ENCODE results near the gene JAM3. TPM values are rescaled to one million over a fixed set of nuclear protein-coding genes. Genes with fewer than 3 reads are reported as not detected.

The JAM3 gene
- total and polyA plus RNA-seq, 2 of the 4 experiments (the other 2 are of a cell fraction): 38.0 to 71.5 TPM

DNA sequence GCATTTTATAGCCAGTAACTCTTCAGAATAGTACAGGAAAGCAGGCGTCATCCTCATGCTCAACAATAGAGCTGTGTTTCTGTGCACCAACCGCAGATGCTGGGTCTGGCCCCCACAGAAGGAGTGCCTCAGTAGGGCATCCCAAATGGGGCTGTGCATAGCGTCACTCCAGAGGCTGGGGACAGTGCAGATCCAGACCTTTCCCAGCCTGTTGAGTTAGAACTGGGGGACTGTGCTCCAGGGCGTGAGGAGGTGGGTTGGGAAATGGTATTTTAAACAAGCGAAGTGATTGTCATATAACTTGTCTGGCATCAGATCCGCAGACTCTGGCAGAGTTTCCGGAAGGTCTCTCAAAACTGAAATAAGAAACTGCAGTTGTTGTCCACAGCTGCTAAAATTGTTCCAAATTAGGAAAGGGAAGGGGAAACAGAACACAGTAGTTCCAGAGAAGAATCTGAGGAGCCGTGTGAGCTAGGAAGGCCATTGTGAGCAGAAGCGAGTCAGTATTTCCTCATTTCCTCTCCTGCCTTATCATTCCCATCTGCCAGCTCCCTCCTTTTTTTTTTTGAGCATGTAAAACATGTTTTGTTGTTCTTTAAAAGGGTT, 52.2 kb downstream of the JAM3 start:
- H3K79me1 ChIP-seq (ENCODE audit: low read depth in 1 of 2, low read length in 2 of 2): peaks cover 24 to 40% of the 10 kb centered on the region in 2 experiments; a peak in 3 of 4 replicates
- peak overlapping the region; percentile 84 for H3K23ac ChIP-seq (ENCODE audit: low read depth, low read length)
- peak overlapping the region; percentile 35 for H2AK9ac ChIP-seq (replicated peaks; ENCODE audit: low read depth, low read length, poor library complexity)
- peak overlapping the region; percentile 76 for H2AFZ ChIP-seq (replicated peaks; ENCODE audit: low read length, poor library complexity)
- ChIA-PET POLR2A (ENCODE audit: unreplicated experiment) (no interaction called here), CTCF (interaction anchor here (1.1 to 1.4 kb wide), 2 partner anchors 10 to 71 kb away, joined by 4 to 11 read pairs; no protein-coding TSS in a partner anchor)
- H3K4me2 ChIP-seq (ENCODE audit: low read depth, low read length): peak overlapping the region; percentile 92
- peak overlapping the region; percentile 16 for H3K4me3 ChIP-seq (ENCODE audit: insufficient read depth, low read depth, low read length)
- peaks cover 7% of the 10 kb centered on the region for H3K9me1 ChIP-seq (ENCODE audit: insufficient read depth, low read length)
- no TSS peak for BruUV-seq (replicated peaks)
- H2BK20ac ChIP-seq (ENCODE audit: low read depth, low read length): peak overlapping the region; percentile 82
- dilution Hi-C loops (cut with HindIII; ENCODE audit: low sequenced_read_pairs, unreplicated experiment): no loop called here
- H4K8ac ChIP-seq (ENCODE audit: low read depth in 2 of 2, low read length in 2 of 2): peak overlapping the region; percentile 50 to 79
- peak overlapping the region; percentile 96 for H3K27ac ChIP-seq (ENCODE audit: insufficient read depth, low read length)
- H3K18ac ChIP-seq (ENCODE audit: low read depth, low read length): peak overlapping the region; percentile 77
- peaks cover 8% of the 10 kb centered on the region; the same call in 1 of the 2 replicates for H4K20me1 ChIP-seq (ENCODE audit: insufficient read depth, low read length)
- peak overlapping the region; percentile 91 for H4K5ac ChIP-seq (ENCODE audit: low read depth, low read length)
- H2BK120ac ChIP-seq (ENCODE audit: low read depth, low read length): peak overlapping the region; percentile 84
- TF ChIP-seq RFX5 (IDR thresholded peaks at IDR 0.05; ENCODE audit: low read depth, low read length) (no peak), MAZ (IDR thresholded peaks at IDR 0.05; ENCODE audit: borderline replicate concordance, low read depth, low read length) (0 out of 2 replicates have a peak, but pooled peaks have one; percentile 16), NFE2L2 (IDR thresholded peaks at IDR 0.05; ENCODE audit: low read depth, low read length) (no peak), CEBPB (IDR thresholded peaks at IDR 0.05; ENCODE audit: low read depth, low read length) (peak; percentile 43; the same call in 1 of the 2 replicates)
- TF ChIP-seq, protein P1, sequence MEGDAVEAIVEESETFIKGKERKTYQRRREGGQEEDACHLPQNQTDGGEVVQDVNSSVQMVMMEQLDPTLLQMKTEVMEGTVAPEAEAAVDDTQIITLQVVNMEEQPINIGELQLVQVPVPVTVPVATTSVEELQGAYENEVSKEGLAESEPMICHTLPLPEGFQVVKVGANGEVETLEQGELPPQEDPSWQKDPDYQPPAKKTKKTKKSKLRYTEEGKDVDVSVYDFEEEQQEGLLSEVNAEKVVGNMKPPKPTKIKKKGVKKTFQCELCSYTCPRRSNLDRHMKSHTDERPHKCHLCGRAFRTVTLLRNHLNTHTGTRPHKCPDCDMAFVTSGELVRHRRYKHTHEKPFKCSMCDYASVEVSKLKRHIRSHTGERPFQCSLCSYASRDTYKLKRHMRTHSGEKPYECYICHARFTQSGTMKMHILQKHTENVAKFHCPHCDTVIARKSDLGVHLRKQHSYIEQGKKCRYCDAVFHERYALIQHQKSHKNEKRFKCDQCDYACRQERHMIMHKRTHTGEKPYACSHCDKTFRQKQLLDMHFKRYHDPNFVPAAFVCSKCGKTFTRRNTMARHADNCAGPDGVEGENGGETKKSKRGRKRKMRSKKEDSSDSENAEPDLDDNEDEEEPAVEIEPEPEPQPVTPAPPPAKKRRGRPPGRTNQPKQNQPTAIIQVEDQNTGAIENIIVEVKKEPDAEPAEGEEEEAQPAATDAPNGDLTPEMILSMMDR (conservative IDR thresholded peaks at IDR 0.05; ENCODE audit: low read depth, low read length): no peak
- peak overlapping the region; percentile 87 for H4K91ac ChIP-seq (ENCODE audit: insufficient read depth, low read depth, low read length)
- 8% methylated on average over 4 of the region's 9 CpGs; no CpG with 5 or more reads in 1 of the 2 experiments for WGBS, 2 experiments (ENCODE audit: extremely low coverage in 2 of 2, insufficient read length in 1 of 2)
- peak overlapping the region; percentile 90; the same call in 1 of the 2 replicates for H2AK5ac ChIP-seq (ENCODE audit: low read depth, low read length)
- peak overlapping the region; percentile 26 for H3K9ac ChIP-seq (ENCODE audit: low read depth, low read length)
- H3K4ac ChIP-seq (ENCODE audit: low read depth, low read length): peak overlapping the region; percentile 85
- no peaks in the 10 kb centered on the region for H3K27me3 ChIP-seq (ENCODE audit: control insufficient read depth, insufficient read depth, low read length)
- peak overlapping the region; percentile 28 for H3K14ac ChIP-seq (replicated peaks; ENCODE audit: low read depth, low read length)
- H3K56ac ChIP-seq (ENCODE audit: extremely low read depth, insufficient read depth, low read length): peak overlapping the region; percentile 82
- no peaks in the 10 kb centered on the region for H3K9me3 ChIP-seq (ENCODE audit: control insufficient read depth, insufficient read depth, low read length)
- peak; percentile 25 for ATAC-seq (ENCODE audit: low read depth)
- in situ Hi-C loops (cut with MboI; ENCODE audit: low sequenced_read_pairs): no loop called here
- peak overlapping the region; percentile 33; the same call in 2 of the 3 replicates for H2BK15ac ChIP-seq (ENCODE audit: low read depth, low read length)
- intact Hi-C loops (cut with micrococcal nuclease): loop anchor here (1.0 kb wide), 1 partner anchor 52 kb away; the partner anchor contains the start of gene JAM3
- no peaks in the 10 kb centered on the region for H3K36me3 ChIP-seq (ENCODE audit: control insufficient read depth, insufficient read depth, low read length)
- peak overlapping the region; percentile 93 for H2BK5ac ChIP-seq (ENCODE audit: low read depth, low read length, poor library complexity, severe bottlenecking)
- peaks cover 20% of the 10 kb centered on the region for H3K4me1 ChIP-seq (ENCODE audit: control insufficient read depth, insufficient read depth, low read length)
- DNase-seq: peak; percentile 52
